SH-SY5Y (cell line): ENCODE data around the gene ADAMTSL1.

Experiments
- GATA2 ChIP-seq: IDR thresholded peaks from 2 replicates; pipeline ENCODE4 v1.6.1; 2011; ENCODE audit warnings: mild to moderate bottlenecking, low read depth, low read length
- GATA3 ChIP-seq: IDR thresholded peaks from 2 replicates; pipeline ENCODE4 v1.6.1; 2011; ENCODE audit warnings: low read depth, mild to moderate bottlenecking, low read length, moderate library complexity

The ADAMTSL1 gene

DNA sequence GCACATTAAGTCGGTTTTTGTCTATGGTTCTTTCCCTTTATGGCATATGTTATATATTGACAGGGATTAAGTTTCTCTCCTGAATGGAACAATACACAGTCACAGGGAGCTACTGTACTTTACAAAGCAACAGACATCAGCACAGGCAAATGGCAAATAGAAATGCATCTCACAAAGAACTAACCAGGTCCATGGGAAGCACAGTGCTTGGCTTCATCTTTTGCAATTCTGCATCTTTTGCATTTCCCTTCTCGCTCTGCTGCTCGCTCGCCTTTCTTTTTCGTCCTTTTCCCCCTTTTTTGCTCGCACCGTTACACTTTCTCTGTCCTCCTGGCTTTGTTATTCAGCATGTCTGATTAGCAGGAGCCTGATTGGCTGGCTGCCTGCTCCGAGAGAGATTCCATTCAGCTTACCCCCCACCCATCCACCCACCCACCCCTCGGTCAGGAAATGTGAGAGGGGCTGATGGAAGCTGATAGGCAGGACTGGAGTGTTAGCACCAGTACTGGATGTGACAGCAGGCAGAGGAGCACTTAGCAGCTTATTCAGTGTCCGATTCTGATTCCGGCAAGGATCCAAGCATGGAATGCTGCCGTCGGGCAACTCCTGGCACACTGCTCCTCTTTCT, at the start of gene ADAMTSL1:
ADAMTSL1 (plus strand) TSS at position 502 of the 628 bp plus-strand sequence; CDS start at position 582, 80 bp downstream.
- TF ChIP-seq GATA2 (peak; percentile 42), GATA3 (no peak)

DNA sequence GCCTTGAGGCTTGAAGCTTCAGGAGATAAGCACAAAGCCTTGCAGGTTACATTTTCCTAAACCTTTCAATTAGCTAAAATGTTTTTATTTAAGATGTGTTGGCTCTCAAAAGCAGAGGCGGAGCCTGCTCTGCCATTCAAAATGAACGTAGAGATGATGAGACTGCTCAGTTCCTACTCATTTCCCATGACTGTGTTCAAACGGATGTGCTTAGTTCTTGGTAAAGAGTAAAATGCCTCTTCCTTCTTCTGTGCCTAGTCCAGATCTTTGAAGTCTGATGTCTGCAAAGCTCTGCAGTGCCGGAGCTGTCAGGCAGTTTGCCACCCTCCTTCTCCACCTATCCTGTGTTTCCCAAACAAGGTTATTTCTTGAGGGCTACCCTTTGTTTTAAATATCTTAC, 46.3 kb upstream of the ADAMTSL1 start:
- TF ChIP-seq GATA2 (no peak), GATA3 (no peak)

GRCh38 chr9:18428661-18429060, 45.3 kb upstream of the ADAMTSL1 start:
- TF ChIP-seq GATA2 (no peak), GATA3 (no peak)

GRCh38 chr9:18429070-18429469, 44.9 kb upstream of the ADAMTSL1 start:
- TF ChIP-seq GATA2 (no peak), GATA3 (no peak)

DNA sequence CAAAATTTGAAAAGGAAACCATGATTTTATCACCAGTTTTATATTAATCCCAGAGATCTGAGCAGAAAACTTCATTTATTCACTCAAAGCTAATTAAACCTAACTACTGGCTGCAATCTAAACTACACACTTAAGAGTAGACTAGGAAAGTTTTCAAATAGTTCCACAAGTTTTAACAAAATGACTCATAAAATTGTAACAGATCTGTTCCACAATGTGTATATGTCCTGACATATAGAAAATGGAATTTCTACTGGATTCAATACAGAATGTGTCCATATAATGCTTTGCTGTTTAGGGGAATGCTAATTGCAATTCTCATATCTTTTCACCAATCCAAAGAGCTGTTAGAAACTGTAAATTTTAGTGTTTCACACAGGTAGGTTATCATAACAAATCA, 40.3 kb upstream of the ADAMTSL1 start:
- TF ChIP-seq GATA2 (no peak), GATA3 (no peak)

DNA sequence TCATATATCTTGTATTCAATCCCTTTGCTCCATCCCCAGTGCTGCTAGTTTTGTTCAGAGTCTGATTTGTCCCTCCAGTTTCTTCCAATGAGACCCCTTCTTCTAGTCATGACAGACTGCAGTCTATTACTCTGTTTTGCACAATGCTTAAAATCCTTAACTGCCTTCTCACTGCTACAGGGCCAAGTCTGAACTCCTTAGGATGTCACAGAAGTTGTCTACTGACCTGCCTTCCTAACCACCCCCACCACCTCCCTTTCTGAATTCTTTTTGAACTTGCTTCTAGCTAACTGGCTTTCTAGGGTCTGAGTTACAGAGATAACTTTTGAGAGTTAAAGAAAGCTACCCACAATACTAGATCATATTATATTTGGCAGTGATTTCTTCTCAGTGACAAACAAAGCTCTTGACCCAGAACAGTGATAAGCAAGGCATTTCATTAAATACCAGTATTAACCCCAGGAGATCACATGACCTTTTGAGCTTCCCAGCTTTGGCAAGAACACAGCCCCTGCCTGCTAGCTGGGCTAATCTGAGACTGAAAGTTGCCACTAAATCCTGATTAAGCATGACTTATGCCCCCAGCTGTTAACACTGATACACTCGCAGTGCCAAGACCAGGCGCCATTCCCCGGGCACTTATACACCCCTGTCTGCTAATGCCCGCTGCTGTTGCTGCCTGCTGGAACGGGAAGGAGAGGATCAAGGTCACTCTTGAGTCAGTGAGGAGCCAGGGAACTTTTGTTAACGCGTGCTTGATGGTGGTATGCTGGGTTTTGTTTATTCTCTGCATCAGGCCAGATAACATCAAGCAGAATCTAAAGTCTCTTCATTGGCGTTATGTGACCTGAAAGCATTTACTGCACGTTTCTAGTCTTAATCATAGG, 36.4 kb upstream of the ADAMTSL1 start:
- peak; percentile 74; the same call in 1 of the 2 replicates for TF ChIP-seq GATA2
- peak; percentile 43; the same call in 1 of the 2 replicates for TF ChIP-seq GATA3

- TF ChIP-seq GATA2 (no peak), GATA3 (no peak)
These were observed 35.5 kb upstream of the ADAMTSL1 start for GRCh38 chr9:18438300-18438925.

GRCh38 chr9:18438951-18439350, 35.0 kb upstream of the ADAMTSL1 start:
- no peak for TF ChIP-seq GATA3
- no peak for TF ChIP-seq GATA2

DNA sequence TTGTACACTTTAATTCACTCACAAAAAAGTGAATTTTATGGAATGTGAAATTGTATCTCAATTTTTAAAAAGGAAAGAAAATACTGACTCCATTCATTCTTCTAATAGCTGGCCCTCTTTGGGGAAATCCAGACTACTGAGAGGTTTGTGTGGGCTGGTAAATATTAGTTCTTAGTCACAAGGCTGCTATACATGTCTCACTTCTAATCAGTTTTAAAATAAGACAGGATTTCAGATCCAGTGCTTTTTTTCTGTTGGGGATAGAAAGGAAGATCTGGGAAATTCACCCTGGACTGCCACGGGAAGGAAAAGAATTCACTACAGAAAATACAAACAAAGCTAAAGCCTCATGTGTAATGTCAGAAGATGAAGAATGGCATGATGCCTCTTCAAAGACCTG, 32.7 kb upstream of the ADAMTSL1 start:
- no peak for TF ChIP-seq GATA3
- TF ChIP-seq GATA2, result no peak

DNA sequence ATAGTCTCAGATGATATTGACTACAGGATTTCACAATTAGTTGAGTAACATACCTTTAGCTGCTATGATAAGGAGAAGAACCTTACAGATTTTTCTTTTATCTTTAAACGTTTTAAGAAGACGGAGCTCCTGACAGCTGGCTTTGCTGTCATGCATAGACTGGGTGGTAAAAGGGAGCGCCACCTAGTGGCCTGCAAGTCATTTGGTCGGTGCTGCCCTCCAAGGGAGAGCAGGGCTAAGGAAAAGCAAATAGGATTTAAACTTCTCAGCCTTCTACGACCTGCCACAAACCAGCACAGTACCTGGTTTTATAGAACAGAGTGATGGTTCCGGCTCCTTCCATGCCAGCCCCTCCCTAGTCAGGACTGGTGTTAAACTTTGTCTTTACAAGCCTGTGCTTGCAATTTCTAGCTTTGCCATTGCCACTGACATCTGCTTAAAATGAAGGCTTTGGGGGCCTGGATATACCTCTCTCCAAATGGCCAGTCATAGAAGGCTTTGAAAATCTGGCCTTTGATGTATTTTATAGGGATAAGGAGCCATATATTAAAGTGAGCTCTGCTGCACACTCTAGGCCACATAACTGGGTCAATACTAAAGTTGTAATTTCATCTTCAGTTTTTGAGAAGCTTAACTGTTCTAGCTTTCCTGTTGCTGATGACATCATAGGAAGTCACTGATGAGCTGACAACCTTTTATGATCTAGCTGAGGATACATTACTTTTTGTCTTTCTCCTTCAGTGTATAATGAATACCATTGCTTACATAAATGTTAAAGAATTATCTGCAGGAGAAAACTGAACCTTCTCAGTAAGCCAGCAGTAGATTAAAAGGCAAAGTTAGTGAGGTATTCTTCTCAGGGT, 31.1 kb upstream of the ADAMTSL1 start:
- TF ChIP-seq GATA2 (no peak), GATA3 (no peak)

DNA sequence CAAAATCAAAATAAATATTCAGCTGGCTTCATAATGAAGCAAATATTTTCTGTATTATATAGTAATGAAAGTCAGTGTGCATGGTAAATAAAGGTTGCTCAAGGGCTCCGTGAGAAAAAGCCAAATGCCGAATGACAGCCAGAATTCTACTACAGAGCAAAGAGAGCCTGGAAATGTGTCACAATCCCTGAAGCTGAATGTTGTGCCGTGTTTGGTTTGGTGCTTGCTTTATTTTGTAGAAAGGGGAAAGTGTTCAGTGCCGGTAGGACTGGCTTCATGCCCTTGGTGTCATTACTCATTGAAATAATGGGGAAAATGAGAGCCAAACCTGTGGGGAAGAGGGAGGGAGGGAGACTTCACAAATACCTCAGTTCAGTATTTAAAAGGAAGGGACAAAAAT, 26.8 kb upstream of the ADAMTSL1 start:
- TF ChIP-seq GATA3, result no peak
- no peak for TF ChIP-seq GATA2

- TF ChIP-seq GATA3 (no peak), GATA2 (no peak)
These were observed 26.4 kb upstream of the ADAMTSL1 start for GRCh38 chr9:18447541-18447940.

DNA sequence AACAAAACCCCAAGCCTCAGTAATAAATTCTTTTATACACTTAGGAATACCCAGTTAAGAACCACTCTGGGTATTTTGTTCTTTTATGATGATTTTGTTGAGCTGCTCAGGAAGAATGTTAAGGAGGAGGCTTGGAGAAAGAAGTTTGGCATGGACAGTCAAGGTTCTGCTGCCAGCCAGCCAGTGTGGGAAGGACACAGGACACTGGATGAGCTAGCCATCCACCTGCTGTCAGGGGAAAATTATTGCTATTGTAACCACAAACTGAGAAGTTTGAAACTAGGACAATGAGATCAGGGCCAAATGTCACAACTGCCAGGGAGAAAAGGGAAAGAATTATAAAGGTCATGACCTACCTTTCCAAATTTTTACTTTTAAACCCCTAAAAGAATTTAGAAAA, 25.9 kb upstream of the ADAMTSL1 start:
- no peak for TF ChIP-seq GATA3
- TF ChIP-seq GATA2, result no peak
